K562 (cell line): ENCODE results near the gene PPM1G. TPM values are rescaled to one million over a fixed set of nuclear protein-coding genes. Genes with fewer than 3 reads are reported as not detected.

ENCODE experiments used
- ADNP ChIP-seq: fragments of 200-800 bp; sonication (Bioruptor generic); IDR thresholded peaks from 2 replicates; pipeline ENCODE4 v1.6.1; 2016; ENCODE audit warnings: missing genetic modification characterization, missing compliant biosample characterization
- ARID4B ChIP-seq: sonication (generic); formaldehyde crosslinking; IDR thresholded peaks from 2 replicates; pipeline ENCODE4 v1.8.0; 2022; ENCODE audit warnings: mild to moderate bottlenecking, missing genetic modification reagents
- CUX1 ChIP-seq: fragments of 200-800 bp; sonication (Bioruptor generic); IDR thresholded peaks from 2 replicates; pipeline ENCODE4 v1.6.1; 2016; ENCODE audit warnings: missing genetic modification characterization, missing compliant biosample characterization
- FOXJ2 ChIP-seq: fragments of 200-800 bp; sonication (Bioruptor generic); IDR thresholded peaks from 2 replicates; pipeline ENCODE4 v1.6.1; 2016; ENCODE audit warnings: missing genetic modification characterization, missing compliant biosample characterization
- GTF2E2 ChIP-seq: fragments of 200-800 bp; sonication (Bioruptor generic); IDR thresholded peaks from 2 replicates; pipeline ENCODE4 v1.6.1; 2016; ENCODE audit warnings: missing genetic modification characterization, missing compliant biosample characterization
- MAFF ChIP-seq: IDR thresholded peaks from 2 replicates; pipeline ENCODE4 v1.6.1; 2012; ENCODE audit warnings: low read length, improper control_type of control experiment
- RBM25 ChIP-seq: fragments of 200-400 bp; formaldehyde crosslinking; IDR thresholded peaks from 2 replicates; pipeline ENCODE4 v1.6.1; 2018; ENCODE audit warnings: low read length, low read depth, moderate library complexity; ENCODE audit not compliant: severe bottlenecking
- ZNF609 ChIP-seq: sonication (generic); formaldehyde crosslinking; IDR thresholded peaks from 2 replicates; pipeline ENCODE4 v1.8.1; 2023; ENCODE audit warnings: missing genetic modification reagents, mild to moderate bottlenecking, borderline replicate concordance
- polyA plus RNA-seq, 8 experiments: library from polyadenylated mRNA; depleted of rRNA in 4 of 8; stranded (reverse) in 5 of 8; unstranded in 3 of 8; fragments of >200 nt; fragmentation: Nextera tagmentation in 2 of 8; fragmentation: Illumina TruSeq in 1 of 8; extraction: Ambion mirVana in 2 of 8; extraction: Trizol in 1 of 8; gene quantifications; 2 replicates each; pipeline versions ENCODE4 v1.2.1 to v1.2.3, GENCODE V29; 2011 to 2014; ENCODE audit warnings: inconsistent platforms in 1 of 8, missing spikeins in 1 of 8
- total RNA-seq, 7 experiments: library from RNA; depleted of rRNA in 6 of 7; stranded (reverse); fragments of >200 nt in 6 of 7; fragmentation: Illumina TruSeq in 2 of 7; extraction: Trizol in 2 of 7; gene quantifications; 2 replicates each; pipeline versions ENCODE4 v1.2.1 to v1.2.3, GENCODE V29; 2011 to 2021; ENCODE audit warnings: low replicate concordance in 1 of 7

The PPM1G gene
- total and polyA plus RNA-seq, 9 of the 15 experiments (the other 6 are each of a cell fraction or from before 2014, with no cell fraction given): 61.7 to 230 (median 153) TPM

GRCh38 chr2:27356382-27357181 lies 52.8 kb downstream of the PPM1G start, which contains the start of gene GTF3C2 (continued):
- peak; percentile 82 for TF ChIP-seq ARID4B
- no peak for TF ChIP-seq CUX1
- no peak for TF ChIP-seq ADNP (tag)
- no peak for TF ChIP-seq RBM25
- TF ChIP-seq MAFF: no peak
- TF ChIP-seq GTF2E2: peak; percentile 95; the same call in 1 of the 2 replicates
- peak; percentile 65 for TF ChIP-seq FOXJ2
- 0 out of 2 replicates have a peak, but pooled peaks have one; percentile 16 for TF ChIP-seq ZNF609 (CRISPR knock-in tag)
